GM19468 (cell line): ENCODE measurements around the gene KCNC2.

Source experiments
- ATAC-seq: cut with Tn5 transposase; IDR thresholded peaks from one replicate; pipeline ENCODE4 v1.9.1; 2021; ENCODE audit warnings: mild to moderate bottlenecking, moderate library complexity, moderate number of reproducible peaks; ENCODE audit not compliant: unreplicated experiment; ENCODE audit errors: extremely low read depth

Gene KCNC2

DNA sequence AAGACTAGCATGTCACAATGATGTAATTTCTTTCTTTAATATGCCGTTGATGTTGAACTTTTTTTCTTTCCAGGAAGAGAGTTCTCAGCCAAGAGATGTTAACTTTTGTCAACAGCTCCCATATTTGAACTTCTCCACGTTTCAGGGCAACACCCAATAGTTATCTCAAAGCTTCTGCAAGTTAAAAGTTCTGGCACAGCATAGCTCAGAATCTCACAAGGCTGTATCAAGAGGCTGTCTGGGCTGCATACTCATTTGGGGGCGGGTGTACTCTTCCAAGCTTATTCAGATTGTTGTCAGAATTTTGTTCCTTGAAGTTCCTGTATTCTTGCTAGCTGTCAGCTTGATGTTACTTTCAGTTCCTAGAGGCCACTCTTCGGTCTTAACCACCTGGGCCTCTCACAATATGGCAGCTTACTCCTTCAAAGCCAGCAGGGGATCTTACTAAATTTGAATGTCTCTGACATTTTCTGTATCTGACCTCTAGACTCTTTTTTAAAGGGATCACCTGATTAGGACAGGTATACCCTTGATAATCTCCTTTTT lies 38.9 kb downstream of the KCNC2 start:
- ATAC-seq: no peak

DNA sequence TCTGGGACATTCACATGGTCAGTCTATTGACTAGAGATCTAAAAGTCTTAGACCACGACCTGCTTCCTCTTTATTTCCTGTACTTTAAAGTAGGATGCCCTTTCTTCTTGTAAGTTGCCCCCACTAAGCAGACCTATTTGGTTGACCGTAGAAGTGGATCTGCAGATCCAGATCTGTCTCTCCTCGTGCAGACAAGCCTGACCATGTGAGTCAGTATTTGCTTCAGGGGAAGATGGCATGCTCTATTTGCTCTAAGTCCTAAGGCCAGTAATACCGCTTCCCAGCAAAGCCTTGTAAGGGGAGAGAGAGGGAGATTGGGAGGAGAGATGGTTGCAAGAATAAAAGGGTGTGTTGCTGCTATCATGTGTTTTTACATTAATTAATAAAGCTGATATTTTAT lies 46.8 kb downstream of the KCNC2 start:
- ATAC-seq: no peak

DNA sequence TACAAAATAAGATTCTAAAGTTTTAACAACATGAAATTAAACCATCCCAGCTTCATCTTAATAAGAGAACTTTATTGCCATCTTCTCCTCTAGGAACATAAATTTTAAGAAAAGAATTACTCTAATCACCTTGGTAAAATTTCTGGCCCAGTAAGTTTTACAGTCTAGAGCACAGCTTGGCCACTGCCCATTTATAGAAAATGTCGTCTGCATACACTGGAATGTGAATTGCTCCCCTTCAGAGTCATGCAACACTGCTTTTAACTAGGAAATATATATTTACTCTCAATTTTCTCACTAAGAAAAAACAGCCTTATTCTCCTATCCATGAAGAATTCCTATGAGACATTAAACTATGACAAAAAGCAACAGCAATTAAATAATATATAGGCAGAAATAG lies 48.2 kb downstream of the KCNC2 start:
- ATAC-seq: no peak

DNA sequence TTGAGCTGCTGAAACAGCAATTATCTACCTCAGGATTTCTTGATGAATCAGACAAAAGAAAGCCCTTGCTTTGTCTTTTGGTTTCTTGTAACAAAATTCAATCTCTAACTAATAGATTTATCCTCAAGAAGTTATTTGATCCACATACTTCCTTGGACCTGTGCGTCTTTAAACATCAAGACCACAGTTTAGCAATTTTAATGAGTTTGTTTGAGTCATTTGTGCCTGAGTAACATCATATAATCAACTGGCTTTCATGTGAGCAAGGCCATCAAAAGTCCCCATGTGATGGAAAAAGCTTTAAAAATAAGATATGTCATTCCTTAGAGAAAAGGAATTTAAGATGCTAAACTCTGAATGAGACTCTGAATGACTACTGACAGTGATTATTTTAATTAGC lies 52.3 kb downstream of the KCNC2 start:
- no peak for ATAC-seq

DNA sequence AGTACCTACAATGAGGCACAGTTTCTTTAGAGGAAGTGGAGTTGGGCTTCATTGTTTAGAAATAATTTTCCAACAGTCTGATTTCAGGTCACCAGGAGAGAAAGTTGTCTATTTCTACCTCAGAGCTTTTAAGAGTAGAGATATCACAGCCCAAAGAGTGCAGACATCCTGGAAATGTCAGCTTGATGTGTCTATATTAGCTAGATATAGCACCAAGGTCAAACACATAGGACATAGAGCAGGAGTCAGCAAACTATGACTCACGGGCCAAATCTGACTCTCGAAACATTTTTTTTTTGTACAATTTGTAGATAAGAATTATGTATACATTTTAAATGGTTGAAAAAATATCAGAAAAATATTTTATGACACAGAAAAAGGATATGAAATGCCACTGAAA lies 53.7 kb downstream of the KCNC2 start:
- no peak for ATAC-seq

DNA sequence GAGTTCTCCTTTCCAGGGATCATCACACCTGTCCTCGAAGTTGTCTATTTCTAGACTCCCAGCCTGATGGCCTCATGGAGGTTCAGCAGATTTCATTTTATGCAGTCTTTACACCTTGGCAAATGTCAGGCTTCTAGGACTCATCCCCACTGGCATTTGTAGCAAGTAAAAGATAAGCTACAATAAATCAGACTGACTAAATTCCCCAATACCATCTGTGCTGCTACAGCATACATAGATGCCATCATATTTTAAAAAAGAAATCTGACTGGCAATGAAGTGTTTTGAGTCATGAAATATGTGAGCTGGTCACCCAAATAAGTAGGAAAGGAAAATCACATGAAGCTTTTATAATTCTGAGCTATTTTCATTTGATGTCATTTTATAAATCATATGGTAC lies 55.3 kb downstream of the KCNC2 start:
- ATAC-seq: no peak

DNA sequence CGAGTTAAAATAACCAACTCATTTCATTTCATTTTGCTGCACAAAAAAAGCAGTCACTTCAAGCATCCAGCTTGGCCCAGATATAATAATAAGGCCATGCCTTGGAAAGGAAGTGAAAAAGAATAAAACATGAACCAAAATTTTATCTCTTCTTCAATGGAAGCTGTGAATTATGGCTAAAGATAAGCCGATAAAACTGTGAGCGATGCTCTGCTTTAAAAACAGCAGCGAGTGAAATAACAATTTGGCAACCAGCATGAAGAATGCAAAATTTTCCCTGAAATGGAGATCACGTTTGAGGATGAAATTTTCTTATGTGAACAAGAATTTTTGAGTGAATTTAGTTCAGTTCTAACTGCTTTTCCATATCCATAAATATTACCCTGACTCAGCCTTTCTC lies 70.4 kb downstream of the KCNC2 start:
- ATAC-seq: no peak

DNA sequence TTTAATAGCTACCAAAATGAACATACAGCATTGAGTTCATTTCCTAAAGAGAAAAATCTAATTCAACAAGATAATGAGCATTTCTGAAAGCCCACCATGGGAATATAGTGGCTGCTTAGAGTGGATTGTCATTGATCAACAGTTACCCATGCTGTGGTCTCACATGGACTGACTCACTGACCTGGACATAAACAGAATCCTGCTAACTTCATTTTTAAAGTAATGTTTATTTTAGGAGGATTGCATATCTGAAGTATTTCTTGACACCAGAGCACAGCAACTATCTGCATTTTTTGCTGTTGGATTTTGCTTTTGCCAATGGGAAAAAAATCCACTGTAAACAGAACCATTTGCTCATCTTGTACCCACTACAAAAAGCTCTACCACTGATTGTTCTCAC lies 71.7 kb downstream of the KCNC2 start:
- ATAC-seq: no peak

DNA sequence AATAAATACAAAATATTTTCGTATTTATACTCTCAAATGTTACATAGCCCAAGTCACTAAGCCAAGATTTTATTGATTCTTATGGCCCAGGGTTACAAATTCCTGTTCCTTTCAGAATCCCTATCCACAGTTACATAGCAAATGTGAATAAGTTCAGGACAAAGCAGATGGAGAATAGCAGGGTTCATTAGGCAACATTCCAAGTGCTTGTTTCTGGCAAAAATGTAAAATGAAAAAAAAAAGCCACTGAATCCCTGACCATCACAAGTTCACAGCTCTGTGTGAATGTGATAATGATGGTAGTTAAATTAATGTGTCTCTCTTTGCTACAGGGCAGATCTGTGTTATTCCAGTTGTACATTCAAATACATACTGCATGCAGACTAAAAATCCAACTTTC lies 74.6 kb downstream of the KCNC2 start:
- no peak for ATAC-seq

DNA sequence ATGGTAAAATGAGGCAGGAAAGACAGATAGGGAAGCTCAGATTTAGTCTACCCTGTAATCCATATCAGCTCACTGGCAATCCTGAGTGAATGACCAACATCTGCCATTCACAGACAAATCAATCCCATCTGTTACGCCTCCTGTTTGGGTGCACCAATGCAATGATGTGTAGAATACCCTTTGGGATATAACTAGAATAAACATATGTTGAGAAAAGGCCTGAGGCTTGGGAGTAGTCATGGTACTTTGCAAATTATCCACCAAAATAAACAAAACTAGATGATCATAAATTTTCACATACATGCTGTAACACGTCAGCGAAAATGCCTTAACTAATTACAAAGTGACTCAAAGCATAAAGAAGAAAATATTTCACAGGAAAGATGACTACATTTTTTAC lies 78.8 kb downstream of the KCNC2 start:
- ATAC-seq: no peak

DNA sequence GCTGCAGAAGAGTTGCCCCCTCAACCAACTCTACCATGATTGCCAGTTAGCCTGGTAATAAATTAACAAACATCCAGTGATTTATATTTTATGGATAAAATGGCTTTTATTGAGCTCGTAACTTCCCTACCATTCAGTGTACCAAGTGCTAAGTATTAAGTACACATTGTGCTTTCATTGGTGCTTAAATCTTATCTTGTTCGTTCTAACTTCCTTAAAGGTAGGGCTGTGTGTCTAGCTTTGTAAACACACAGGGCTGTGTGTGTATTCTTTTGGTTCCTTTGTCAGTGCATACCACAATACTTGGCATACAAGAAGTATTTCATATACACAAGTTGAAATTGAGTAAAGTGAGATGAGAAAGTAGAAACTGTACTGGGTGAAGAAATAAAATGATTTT lies 80.4 kb downstream of the KCNC2 start:
- ATAC-seq: no peak

DNA sequence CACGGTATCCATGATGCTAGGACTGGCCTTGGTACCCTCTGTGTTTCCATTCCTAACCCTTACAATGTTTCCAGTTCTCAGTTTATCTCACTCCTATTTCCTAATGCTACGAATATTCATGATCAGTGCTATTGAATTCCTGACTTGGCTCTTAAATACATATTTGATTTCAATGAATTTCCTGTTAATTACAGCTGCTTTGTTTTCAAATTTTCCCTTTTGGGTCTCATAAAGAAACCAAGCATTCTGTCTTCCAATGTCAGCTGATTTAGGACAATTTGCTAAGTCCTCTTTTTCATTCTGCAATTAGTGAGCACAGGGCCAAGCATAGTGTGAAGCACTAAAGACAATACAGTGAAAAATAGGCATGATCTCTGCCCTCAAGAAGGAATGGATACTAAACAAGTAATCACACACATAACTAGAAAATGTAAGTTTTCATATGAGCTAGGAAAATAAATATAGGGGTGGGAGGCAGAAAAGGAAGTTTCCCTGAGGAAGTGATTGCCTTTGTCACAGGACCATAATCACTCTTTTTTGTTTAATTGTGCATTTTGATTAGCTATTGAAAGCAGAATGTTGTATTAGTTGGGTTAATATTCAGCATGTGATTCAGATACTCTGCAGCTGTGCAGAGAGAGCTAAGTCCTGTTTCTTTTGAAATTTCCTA lies 88.5 kb downstream of the KCNC2 start:
- ATAC-seq: no peak

DNA sequence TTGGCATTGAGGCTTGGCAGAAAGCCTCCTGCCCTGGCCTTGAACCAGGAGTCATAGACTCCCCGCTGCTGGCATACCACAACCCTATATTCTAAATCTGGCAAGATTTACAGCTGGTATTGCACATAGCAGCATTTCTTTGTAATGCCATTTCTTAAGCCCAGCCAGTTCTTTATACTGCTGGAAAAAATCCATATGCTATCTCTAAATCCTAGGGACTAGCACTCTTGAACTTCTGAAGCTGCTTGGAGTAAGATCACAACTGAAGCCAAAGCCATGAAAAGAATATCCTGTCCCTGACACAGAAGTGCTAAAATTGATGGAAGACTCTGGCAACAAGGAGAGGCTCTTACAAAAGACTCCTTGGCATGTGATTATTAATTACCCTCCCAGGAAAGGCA lies 89.3 kb downstream of the KCNC2 start:
- no peak for ATAC-seq

DNA sequence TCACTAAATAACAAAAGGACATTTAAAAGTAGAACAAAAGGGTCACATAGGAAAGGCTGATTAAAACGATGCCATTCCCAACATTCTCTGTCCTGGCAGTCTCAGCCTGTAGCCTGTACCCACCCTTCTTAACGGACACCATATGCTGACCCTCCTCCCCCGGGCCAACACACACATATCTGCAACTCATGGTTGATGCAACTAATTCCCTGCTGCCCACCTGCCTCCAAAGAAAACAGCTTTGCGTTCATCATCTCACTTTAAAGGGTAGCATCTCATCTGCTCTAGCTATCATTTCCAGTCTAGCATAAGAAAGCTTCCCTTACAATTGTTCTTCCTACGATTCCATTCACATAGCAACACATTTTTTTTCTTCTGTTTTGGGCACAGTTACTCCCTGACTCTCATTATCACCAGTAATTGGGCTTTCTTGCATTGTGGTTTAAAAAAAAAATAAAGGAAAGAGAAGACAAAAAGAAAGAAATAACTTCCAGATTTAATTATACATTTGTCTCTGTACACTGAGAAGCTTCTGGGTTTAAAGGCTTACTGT lies 92.9 kb downstream of the KCNC2 start:
- ATAC-seq: no peak

DNA sequence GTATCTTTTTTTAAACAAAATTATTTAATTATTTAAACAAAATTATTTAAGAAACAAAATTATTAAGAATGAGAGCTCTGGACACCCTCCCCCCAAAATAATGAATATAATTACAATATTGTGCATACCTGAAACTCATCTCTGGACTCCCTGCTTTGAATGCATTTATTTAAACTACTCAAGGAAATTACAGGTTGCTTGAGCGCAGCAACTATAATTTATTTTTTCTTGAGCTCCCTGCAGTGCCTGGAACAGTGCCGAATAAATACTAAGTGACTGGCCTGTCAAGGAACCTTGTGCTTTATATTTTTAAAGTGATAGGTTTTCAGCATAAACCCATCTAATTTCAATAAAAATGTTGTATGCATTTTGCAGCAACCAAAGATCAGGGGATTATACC lies 93.9 kb downstream of the KCNC2 start:
- ATAC-seq: no peak

DNA sequence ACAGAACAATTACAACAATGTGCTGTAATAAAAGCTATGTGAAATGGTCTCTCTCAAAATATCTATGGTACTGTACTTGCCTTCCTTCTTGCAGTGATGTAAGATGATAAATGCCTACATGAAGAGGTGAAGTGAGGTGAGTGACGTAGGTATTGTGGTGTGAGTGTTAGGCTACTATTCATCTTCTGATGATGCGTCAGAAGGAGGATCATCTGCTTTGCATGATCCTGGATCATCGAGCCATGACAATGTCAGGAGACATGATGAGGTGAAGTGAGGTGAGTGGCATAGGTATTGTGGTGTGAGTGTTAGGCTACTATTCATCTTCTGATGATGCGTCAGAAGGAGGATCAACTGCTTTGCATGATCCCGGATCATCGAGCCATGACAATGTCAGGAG lies 105.8 kb downstream of the KCNC2 start:
- no peak for ATAC-seq

DNA sequence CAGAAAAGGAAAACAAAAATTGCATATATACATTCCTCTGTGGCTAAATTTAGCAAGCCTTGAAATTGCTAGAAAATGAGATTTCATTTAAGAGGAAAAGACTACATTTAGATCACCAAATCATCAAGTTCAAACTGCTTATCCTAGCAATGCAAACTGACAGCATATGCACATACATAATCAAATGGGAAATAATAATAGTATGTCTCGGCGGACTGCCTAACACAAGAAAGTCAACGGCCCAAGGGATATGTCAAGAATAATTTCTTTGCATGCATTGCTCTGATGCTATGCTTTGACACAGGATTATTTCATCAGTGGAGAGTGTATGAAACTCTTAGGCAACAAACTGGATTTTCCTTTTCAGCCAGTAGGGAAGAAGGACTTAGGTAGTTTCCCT lies 107.9 kb downstream of the KCNC2 start:
- ATAC-seq: no peak

DNA sequence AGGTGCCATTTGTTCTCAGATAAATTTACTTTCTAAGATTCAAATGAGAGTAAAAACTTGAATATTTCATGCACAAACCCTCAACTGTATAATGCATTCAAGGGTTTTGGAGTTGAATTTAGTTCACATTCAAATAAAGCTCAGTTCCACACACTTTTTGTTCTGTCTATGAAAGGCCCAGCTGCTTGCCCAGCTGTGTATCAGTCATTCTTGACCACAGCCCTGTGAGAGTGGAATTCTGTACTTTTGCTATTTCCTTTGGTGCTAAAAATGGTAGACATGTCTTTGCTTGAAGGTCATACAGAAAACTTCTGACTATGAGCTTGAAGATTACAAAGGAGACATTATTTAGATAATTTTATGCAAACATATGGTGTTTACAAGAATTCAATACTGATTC lies 110.4 kb downstream of the KCNC2 start:
- ATAC-seq: no peak

DNA sequence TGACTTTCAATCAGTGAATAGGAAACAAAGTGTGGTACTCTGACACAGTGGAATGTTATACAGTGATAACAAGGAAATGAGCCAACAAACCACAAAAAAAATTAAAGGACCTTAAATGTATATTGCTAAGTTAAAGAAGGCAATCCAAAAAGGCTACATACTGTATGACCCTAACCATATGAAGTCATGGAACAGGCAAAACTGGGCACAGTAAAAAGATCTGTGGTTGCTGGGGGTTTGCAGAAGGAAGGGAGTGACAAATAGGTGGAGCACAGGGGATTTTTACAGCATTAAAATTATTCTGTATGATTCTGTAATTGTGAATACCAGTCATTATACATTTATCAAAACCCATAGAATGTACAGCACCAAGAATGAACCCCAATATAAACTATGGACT lies 112.6 kb downstream of the KCNC2 start:
- ATAC-seq: no peak

DNA sequence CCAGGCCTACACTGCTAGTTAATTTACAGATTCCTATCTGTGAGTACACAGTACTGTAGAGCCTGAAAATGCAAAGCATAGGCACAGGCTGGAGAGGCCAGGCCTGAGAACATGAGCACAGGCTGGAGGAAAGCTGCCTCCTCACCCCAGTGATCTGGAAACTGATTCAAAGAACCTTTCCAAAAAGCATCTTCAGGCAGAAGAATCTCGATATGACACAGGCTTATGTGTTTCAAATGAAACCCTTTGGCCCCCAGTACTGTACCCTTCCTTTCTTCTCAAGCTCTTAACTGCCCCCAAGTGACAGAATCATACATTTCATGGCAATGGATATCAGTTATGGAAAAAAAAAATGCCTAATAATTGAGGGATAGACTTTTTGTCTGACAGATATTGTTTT lies 122.0 kb downstream of the KCNC2 start:
- ATAC-seq: no peak

DNA sequence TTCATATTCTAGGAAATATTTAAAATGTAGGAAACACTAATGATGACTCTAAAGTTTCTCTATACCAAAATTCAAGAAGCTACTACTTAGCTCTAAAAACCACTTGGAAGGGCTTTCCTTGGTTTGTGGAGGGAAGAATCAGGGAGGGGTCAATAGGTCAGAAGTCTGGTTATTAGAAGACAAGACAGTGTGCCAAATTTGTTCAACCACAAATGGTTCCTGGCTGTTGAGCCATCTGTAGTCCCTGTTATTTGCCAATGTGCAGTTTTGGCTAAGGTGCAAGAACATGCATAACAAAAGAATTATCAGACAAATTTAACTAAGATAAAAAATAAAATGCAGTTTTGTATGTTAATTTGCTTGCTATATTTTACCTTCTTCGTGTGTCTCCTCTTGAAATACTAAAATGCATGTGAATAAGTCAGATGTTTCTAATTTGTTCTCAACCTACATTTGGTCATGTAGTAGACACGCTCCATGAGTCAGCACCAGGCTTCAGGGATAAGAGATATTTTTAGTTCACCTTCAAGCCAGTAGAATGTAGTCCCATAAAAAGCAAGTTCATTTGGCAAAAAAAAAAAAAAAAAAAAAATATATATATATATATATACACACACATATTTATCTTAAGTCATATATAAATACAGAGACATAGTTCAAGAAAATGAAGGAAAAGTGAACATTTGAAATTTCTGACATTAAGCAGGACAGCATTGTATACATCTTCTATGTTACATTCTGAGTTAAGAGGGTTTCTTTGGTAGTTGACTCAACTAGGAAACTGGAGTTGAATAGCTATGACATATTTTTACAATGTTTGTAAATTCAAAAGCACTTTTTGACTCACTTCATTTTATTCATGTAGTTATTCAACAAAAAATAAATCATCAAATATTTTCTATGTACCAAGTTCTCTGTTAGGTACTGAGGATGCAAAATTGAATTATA lies 123.3 kb downstream of the KCNC2 start:
- no peak for ATAC-seq
